GM19099 (cell line): ENCODE measurements around the gene SPDYE5.
"Not testable (repeated sequence)": the region's sequence is repeated elsewhere in the genome, so short reads cannot be mapped to it uniquely, and the experiment has no call there.

ENCODE experiments used
- POLR2A ChIP-seq: IDR thresholded peaks from 3 replicates; pipeline ENCODE4 v1.6.1; 2011; ENCODE audit warnings: low read depth; ENCODE audit not compliant: insufficient read length; ENCODE audit errors: extremely low read depth

SPDYE5 gene, protein sequence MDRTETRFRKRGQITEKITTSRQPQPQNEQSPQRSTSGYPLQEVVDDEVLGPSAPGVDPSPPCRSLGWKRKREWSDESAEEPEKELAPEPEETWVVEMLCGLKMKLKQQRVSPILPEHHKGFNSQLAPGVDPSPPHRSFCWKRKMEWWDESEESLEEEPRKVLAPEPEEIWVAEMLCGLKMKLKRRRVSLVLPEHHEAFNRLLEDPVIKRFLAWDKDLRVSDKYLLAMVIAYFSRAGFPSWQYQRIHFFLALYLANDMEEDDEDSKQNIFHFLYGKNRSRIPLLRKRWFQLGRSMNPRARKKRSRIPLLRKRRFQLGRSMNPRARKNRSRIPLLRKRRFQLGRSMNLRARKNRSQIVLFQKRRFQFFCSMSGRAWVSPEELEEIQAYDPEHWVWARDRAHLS

DNA sequence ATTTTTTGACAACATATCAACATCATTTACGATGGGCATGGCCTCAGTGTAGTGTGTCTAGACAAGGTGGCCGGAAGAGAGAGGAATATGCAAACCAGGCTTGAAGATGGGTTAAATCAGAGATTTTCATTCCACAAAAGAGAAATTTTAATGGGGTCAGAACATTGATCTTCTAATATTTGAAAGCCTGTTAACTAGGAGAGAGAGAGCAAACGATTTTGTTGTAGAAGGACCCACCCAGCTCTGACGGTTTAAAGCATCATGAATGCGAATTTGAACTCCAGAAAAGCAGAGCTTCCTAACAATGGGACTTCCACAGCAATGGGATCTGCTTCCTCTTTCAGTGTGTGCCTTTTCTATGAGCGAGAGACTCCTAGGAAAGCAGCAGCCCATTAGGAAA, at the start of gene SPDYE5:
Gene SPDYE5, plus strand, starts transcription at position 301 of the 400 bp plus-strand sequence. CDS start 1,728 bp downstream, outside the sequence.
- not testable (repeated sequence) for TF ChIP-seq POLR2A

DNA sequence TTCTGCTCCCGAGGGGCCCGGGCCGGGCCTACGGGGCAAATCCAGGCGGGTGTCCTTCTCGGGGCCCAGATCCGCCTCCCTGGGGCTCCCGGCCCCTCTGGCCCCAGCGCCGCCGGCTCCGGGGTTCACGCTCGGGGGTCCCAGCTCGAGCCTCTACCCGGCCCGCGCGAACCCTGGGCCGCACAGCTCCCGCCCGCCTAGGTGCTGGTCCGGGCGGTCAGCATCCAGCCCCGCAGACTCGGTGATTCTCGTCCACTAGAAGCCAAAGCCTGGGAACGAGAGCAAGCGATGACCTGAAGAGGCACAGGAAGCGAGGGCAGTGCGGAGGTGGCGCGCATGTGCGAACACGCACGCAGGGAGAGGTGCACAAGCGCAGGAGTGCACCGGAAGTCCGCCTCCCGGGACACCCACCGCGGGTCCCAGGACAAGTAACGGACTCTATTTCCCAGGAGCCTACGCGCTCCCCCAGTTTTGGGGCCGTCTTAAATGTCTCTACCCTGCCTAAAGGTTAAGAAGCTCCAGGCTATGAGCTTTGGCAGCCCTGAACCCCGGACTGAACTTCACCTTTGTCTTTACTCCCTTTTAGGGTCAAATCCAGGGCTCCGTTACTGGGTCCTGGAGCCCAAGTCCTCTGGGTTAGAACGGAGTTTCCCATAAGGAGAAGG, 6.0 kb upstream of the SPDYE5 start, which contains the start of gene POM121C:
Gene POM121C, minus strand, starts transcription at position 321 of the 665 bp plus-strand sequence. CDS start 44,803 bp downstream, outside the sequence.
- peak; percentile 75 for TF ChIP-seq POLR2A

DNA sequence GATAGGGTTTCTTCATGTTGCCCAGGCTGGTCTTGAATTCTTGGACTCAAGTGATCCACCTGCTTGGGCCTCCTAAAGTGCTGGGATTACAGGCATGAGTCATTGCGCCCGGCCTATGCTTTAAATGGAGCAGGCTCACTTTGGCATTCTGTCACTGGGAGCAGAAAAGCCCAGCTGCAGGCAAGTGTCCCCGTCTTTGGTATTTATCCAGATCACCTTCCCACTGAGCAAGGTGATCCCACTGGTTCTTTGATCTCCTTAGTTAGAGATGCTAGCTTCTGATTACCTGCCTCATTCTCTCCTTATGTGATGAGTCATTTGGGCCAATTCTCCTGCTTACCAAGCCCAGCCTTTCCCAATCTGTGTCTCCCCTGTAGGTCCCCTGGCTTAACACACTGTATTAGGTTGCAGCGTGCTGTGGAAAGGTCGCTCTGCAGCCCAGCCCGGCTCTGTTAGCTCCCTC, 39.3 kb downstream of the SPDYE5 start:
- TF ChIP-seq POLR2A = no peak

DNA sequence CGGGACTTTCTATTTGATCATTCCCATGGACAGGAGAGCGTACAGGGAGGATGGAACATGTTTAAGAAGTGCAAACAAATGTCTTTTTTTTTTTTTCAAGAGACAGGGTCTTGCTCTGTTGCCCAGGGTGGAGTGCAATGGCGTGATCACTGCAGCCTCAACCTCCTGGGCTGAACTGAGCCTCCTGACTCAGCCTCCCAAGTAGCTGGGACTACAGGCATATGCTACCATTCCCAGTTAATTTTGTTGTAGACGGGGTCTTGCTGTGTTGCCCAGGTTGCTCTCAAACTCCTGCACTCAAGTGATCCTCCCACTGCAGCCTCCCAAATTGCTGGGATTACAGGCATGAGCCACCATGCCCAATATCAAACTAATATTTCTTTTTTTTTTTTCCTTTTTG, 40.5 kb downstream of the SPDYE5 start:
- no peak for TF ChIP-seq POLR2A

DNA sequence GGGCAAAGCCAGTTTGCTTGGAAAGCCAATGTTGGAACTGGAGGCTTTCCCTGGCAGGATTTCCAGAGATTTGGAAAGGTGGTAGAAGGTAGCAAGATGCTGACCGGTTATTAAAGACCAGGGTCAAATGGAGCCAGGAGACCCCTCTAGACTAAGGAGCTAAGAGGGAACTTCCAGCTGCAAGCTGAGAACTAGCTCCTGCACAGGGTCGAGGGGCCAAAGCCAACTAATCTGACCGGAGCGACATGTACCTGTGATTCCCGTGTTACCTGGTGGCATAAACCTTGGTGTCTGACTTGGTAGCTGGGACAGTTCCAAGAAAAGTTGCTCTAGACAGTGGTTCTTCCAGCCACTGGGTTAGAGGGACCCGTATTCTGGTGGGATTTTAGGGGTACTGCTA, 41.8 kb downstream of the SPDYE5 start:
- TF ChIP-seq POLR2A = no peak

DNA sequence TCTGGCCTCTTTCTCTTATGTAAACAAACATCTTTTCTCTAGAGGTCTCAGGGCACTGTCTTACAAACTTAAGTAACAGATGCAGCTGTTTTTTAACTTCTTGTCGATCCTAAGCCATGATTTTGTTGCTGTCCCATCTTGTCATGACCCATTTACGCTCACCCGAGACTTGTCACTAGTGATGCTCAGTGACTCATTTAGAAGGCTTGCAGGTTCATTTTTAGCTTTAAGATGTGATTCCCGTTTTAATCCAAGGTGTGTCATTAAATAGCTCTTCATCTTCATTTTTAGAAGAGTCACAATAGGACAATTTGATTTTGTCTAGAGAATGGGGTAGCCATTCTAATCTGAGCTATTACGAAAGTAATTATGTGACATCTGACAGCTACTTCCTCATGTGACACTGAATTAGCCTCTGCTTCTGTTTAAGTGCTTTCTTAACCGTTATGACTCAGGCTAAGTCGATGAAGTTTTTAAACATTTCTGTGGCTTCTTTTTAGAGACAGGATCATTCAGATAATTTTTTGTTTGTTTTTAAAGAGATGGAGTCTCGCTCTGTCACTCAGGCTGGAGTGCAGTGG, 42.7 kb downstream of the SPDYE5 start:
- no peak for TF ChIP-seq POLR2A

DNA sequence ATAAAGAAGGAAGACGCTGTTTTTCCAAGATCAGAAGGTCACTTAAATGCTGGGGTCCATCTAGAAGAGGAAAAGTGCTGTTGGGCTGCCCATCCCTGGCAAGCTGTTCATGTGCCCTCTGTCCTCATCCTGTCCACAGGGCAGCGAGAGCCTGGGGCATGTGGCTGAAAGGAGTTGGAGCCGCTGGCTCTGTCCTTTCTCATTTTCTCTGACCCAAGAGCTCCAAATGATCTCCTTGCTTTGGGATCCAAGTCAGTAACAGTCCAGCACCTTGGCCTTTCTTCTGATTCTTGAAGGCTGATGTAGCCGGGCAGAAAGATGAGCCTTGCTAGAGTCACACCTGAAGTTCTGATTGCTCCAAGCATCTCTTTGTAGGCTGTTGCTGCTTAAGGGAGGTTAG, 44.4 kb downstream of the SPDYE5 start:
- no peak for TF ChIP-seq POLR2A

DNA sequence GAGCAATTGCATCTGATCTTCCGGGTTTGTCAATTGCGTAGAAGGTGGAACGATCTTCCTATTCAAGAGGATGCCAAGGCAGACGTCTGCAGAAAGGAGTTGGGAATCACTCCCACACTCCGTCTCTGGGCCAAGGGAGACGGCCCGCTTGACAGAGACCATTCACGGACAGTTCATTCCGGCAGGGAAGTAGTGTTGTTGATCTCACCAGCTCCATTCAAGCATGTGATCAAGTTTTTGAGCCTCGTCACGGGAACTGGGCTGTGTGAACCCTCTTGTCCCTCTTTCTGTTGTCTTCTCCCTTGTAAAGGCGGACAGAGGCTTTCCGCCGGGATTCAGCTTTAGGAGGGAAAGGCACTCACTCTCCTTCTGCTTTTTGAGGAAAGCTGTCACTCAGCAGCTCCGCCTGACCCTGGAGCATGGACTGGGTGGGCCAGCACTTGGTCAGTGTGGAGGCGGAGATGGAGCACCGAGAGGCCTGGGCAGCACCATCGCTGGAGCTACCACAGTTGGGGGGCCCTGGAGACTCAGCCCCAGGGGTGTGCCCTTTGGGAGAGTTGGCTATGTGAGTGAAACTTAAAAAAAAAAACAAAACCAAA, 44.9 kb downstream of the SPDYE5 start:
- no peak for TF ChIP-seq POLR2A

DNA sequence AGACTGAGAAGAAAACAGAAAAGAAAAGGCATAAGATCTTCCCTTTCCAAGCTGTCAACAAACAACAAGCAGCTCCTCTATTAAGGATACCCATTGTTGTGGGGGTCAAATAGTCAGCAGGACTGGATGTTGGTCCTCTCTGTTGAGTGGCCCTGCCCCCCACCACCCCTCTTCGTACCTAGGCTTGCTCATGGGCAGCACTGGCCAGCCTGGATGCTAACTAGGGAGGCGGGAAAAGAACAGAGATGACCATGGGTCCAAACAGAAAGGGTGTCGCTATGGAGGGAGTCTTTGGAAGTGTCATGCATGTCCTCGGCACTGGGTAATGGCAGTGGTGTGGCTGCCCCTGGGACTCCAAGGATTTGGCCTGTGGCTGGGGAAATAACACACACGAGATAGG, 45.6 kb downstream of the SPDYE5 start:
- no peak for TF ChIP-seq POLR2A

DNA sequence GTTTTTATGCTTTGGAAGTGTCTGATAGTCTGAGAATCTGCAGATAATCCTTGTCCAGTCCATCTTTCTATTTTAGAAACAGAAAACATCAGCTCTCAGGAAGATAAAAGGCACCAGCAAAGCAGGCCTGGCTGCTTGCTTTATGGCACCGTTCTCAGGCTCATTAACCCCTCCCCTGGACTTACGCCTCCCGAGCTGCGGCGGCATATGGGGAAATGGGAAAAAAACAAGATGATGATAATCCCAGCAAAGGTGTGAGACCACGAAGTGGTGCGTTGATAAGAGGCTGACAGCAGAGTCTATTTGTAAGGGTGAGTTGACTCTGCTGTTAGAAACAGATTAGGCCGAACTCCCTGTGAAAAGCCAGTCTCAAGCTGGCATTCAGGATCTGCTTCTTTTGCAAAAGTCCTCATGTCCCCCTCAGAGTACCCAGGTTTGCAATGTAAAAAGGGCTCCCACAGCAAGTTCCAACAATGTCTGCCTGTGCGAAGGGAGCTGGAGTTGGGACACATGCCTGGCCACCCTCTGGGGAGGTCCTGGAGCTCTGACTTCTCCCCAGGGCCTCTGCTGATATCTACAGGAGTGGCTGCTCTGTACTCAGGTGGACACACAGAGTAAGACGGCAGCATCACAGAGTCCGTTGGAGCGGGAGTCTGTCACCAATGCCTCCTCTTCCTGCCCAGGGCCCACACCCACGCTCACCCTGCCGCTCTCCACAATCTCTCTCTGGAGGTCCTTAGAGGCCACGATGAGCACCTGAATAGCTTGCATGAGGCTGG, 54.3 kb downstream of the SPDYE5 start:
- no peak for TF ChIP-seq POLR2A
